GM18519 (cell line): Measurements from ENCODE around the gene CACNA2D3.
A peak's percentile ranks its signal among the peaks of the same experiment; 100 is the strongest.
"Not testable (repeated sequence)": the region's sequence is repeated elsewhere in the genome, so short reads cannot be mapped to it uniquely, and the experiment has no call there.

Experiments
- ATAC-seq: cut with Tn5 transposase; IDR thresholded peaks from one replicate; pipeline ENCODE4 v1.9.1; 2021; ENCODE audit warnings: mild to moderate bottlenecking, moderate library complexity; ENCODE audit not compliant: unreplicated experiment, low FRiP score

Gene CACNA2D3

GRCh38 chr3:54122324-54123002 lies at the start of gene CACNA2D3:
Gene CACNA2D3 (plus strand): TSS chr3:54122552.
- ATAC-seq, result no peak

GRCh38 chr3:54073386-54073785 lies 49.0 kb upstream of the CACNA2D3 start:
- ATAC-seq, result no peak

GRCh38 chr3:54079314-54079713 lies 43.0 kb upstream of the CACNA2D3 start:
- ATAC-seq, result no peak

- no peak for ATAC-seq
These were observed 42.5 kb upstream of the CACNA2D3 start for GRCh38 chr3:54079730-54080325.

GRCh38 chr3:54083921-54084320 lies 38.4 kb upstream of the CACNA2D3 start:
- ATAC-seq, result no peak

GRCh38 chr3:54085936-54086335 lies 36.4 kb upstream of the CACNA2D3 start:
- ATAC-seq, result no peak

- ATAC-seq, result no peak
These were observed 35.5 kb upstream of the CACNA2D3 start for GRCh38 chr3:54086652-54087405.

- ATAC-seq, result no peak
These were observed 34.6 kb upstream of the CACNA2D3 start for GRCh38 chr3:54087581-54088410.

GRCh38 chr3:54093491-54094248 lies 28.7 kb upstream of the CACNA2D3 start:
- no peak for ATAC-seq

- ATAC-seq, result no peak
These were observed 27.4 kb upstream of the CACNA2D3 start for GRCh38 chr3:54094926-54095325.

- no peak for ATAC-seq
These were observed 23.0 kb upstream of the CACNA2D3 start for GRCh38 chr3:54099381-54099780.

- ATAC-seq, result no peak
These were observed 18.3 kb upstream of the CACNA2D3 start for GRCh38 chr3:54104084-54104483.

- ATAC-seq, result not testable (repeated sequence)
These were observed 6.2 kb upstream of the CACNA2D3 start for GRCh38 chr3:54116129-54116528.

- peak; percentile 84 for ATAC-seq
These were observed 1.5 kb upstream of the CACNA2D3 start for GRCh38 chr3:54120657-54121413.

- peak; percentile 14 for ATAC-seq
These were observed 683 bp upstream of the CACNA2D3 start for GRCh38 chr3:54121414-54122323.

- no peak for ATAC-seq
These were observed 837 bp downstream of the CACNA2D3 start for GRCh38 chr3:54123003-54123775.

- ATAC-seq, result no peak
These were observed 1.4 kb downstream of the CACNA2D3 start for GRCh38 chr3:54123776-54124196.
